ENCODE results near the gene PITX1. TPM values are rescaled to one million over a fixed set of nuclear protein-coding genes. Genes with fewer than 3 reads are reported as not detected.

PITX1 gene
- total RNA-seq, 2 experiments from 2014 or later, result 0.14 TPM; not detected in 1

DNA sequence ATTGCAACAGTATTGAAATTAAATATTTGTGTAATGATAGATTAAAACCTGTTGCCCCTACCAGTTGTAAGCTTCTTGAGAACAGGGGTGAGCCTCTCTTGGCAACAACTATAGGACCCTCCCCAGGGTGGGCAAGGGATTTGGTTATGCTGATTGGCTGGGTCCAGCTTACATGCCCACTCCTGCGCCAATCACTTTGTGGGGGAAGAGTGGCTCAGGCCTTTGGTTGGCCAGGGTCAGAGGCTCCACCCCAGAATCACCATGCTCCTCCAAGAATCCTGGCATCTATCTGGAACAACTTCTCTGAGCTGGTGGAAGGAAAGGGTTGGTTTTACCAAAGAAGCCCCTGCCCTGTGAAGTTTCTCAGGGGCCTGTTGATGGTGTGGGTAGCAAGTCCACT lies 8.6 kb upstream of the PITX1 start:
- H3K27me3 Mint-ChIP-seq, result peaks cover 69% of the 10 kb centered on the region
- no peak for ATAC-seq
- H3K4me3 Mint-ChIP-seq, result no peak overlapping the region
- H3K36me3 Mint-ChIP-seq, result no peaks in the 10 kb centered on the region
- DNase-seq, result no peak
- CTCF ChIA-PET, result no interaction called here
- H3K27ac Mint-ChIP-seq, result no peak overlapping the region
- peaks cover 2% of the 10 kb centered on the region for H3K4me1 Mint-ChIP-seq
- no peaks in the 10 kb centered on the region for H3K9me3 Mint-ChIP-seq (ENCODE audit: low read depth)

DNA sequence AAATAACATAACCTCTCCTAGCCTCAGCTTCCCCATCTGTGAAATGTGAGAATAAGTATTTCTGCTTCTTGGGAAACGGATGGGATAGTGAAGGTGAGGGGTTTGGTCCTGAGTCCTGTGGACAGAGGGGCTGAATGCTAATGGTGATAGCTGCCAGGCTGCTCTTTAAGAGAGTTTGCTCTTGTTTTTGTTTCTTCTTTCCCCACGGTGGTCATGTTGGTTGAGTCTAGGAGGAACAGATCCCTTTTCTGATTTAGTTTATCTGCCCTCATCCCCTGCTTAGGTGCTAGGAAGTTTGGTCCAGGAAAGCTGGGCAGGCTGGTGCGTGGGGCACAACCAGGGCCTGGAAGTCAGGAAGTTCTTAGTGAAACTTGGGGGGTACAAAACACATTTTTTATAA lies 7.7 kb upstream of the PITX1 start:
- DNase-seq, result no peak
- Mint-ChIP-seq H3K9me3 (ENCODE audit: low read depth) (no peaks in the 10 kb centered on the region), H3K4me1 (peaks cover 2% of the 10 kb centered on the region), H3K36me3 (no peaks in the 10 kb centered on the region), H3K27ac (no peak overlapping the region), H3K27me3 (peaks cover 72% of the 10 kb centered on the region), H3K4me3 (no peak overlapping the region)
- CTCF ChIA-PET, result no interaction called here
- ATAC-seq, result no peak

DNA sequence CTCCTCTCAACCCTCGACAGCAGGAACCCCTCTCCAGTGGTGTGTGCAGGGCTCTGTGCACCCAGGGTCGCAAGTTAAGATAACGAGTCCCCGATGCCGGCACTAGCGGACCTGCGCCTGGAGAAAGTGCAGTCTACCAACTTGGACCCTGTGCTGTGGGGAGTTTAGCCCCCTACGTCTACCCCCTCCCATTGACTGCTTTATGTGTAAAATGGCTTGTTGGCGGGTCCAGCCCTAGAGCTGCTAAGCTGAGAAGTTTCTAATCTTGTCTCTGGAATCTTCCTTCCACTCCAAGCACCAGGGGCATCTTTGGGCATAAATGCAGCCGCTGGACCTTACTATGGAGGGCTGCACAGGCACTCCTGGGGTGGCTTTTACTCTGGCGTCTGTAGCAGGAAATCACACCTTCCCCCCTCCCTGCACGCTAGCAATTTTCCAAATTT lies 7.1 kb upstream of the PITX1 start:
- peaks cover 2% of the 10 kb centered on the region for H3K4me1 Mint-ChIP-seq
- ATAC-seq (no peak), DNase-seq (no peak)
- no peaks in the 10 kb centered on the region for H3K36me3 Mint-ChIP-seq
- no peak overlapping the region for H3K4me3 Mint-ChIP-seq
- CTCF ChIA-PET, result no interaction called here
- H3K27ac Mint-ChIP-seq, result no peak overlapping the region
- no peaks in the 10 kb centered on the region for H3K9me3 Mint-ChIP-seq (ENCODE audit: low read depth)
- H3K27me3 Mint-ChIP-seq, result peaks cover 75% of the 10 kb centered on the region

DNA sequence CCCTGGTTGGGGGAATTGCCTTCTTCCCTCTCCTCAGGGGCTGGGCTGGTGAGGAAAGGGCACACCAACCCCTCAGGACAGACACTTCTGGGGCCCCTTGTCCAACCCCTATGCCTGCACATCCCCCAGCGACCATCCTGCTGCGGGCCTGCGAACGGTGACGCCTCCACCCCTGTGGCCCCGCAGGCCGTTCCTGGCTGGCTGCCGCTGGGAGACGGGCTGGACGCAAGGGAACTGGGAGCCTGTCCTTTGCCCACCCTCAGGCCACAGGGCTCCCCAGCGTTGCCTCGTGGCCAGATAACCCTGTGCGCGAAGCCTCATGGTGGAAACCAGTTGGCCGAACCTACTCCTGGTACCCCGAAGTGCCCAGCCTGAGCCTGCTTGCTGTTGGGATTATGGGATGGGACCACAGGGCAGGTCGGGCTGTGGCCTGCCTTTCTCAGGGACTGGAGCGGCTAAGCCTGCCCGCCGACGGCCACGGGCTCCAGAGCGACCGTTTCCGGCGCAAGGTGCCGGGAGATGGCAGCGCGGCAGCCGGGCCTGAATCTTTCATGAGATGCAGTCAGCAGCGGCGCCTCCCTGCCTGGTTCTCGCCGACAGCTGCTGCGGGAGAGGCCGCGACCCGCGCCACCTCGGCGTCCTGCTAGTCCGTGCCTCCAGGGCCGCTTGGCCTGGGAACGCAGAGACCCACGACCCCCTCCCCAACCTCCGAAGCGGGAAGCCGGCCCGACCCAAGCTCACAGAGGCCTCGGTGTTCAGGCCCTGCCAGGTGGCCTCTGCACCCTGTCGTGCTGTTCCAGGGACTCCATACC lies 6.5 kb upstream of the PITX1 start:
- Mint-ChIP-seq H3K9me3 (ENCODE audit: low read depth) (no peaks in the 10 kb centered on the region), H3K27ac (no peak overlapping the region), H3K36me3 (no peaks in the 10 kb centered on the region), H3K4me3 (no peak overlapping the region), H3K27me3 (peaks cover 80% of the 10 kb centered on the region), H3K4me1 (peaks cover 2% of the 10 kb centered on the region)
- DNase-seq (no peak), ATAC-seq (no peak)
- CTCF ChIA-PET, result no interaction called here

DNA sequence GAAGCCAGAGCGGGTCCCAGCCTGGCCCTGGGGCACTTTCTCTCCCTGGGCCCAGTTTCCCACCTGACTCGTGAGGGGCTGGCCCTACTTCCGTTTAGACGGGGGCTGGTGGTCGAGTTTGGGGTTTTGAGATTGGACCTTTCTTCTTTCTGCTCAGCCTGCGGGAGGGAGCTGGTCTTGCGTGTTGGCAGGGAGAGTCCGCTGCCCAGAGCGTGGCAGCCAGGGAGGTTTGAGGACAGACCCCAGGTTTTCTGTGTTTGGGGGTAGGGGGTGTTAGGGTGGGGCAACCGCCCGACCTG lies 6.0 kb upstream of the PITX1 start:
- CTCF ChIA-PET, result no interaction called here
- Mint-ChIP-seq H3K36me3 (no peaks in the 10 kb centered on the region), H3K4me1 (peaks cover 2% of the 10 kb centered on the region), H3K4me3 (no peak overlapping the region), H3K27ac (no peak overlapping the region), H3K27me3 (peaks cover 83% of the 10 kb centered on the region), H3K9me3 (ENCODE audit: low read depth) (no peaks in the 10 kb centered on the region)
- DNase-seq (no peak), ATAC-seq (no peak)

DNA sequence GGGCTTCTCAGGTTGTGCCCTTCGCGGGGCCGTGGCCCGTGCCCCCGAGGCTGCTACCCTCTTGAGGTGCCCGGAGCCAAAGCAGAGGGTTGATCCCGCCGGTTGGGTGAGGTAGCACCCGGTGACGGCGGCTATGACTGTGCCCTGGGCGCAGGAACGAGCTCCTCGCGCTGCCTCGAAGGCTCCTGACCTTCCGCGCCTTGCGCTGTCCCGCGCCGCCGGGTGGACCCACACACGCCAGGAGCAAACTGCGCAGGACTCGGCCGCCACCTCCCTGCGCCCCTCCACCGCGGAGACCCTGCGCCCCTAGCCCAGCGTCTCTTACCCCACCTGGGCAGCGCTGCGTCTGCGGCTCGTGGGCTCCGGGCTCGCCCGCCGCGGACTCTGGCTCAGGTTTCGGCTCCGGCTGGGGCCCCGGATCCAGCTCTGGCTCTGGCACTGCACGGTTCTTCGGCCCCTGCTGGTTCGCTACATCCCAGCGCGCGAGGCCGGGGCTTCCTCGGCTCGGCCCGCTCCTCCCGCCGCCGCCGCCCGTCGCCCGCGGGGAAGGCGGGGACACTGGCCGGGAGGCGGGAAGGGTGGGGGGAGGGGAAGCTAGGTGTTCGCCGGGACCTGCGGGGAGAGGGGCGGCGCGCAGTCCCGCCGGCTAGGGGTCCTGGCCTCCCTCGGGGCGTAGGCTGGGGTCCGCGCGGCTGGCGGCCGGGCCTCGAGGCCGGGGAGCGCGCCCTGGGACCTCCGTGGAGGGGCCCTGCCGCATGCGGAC lies 5.4 kb upstream of the PITX1 start:
- CTCF ChIA-PET, result no interaction called here
- Mint-ChIP-seq H3K9me3 (ENCODE audit: low read depth) (no peaks in the 10 kb centered on the region), H3K4me3 (no peak overlapping the region), H3K4me1 (peaks cover 5% of the 10 kb centered on the region), H3K27me3 (peaks cover 87% of the 10 kb centered on the region), H3K36me3 (no peaks in the 10 kb centered on the region), H3K27ac (no peak overlapping the region)
- DNase-seq, result no peak
- ATAC-seq, result peak; percentile 27

DNA sequence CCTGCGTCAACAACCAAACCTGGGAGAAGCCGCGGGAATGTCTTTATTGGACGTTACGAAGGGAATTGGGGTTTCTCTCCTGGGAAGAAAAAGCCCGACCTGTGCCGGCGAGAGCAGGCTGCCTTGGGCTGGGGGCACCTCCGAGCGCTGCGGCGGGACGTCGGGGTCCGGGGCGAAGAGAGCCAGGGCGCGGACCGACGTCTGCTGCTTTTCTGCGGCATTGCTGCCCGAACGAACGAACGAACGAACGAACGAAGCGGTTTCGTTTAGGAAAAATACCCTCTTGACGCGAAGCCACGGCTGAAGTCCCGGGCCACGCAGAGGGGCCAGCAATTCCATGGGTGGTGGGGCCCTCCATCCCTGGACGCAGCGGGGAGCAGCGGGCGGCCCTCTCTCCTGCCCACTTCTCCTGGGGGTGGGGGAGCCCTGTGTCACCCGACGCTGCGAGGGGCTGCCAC lies 4.8 kb upstream of the PITX1 start:
- Mint-ChIP-seq H3K27ac (no peak overlapping the region), H3K27me3 (peaks cover 84% of the 10 kb centered on the region), H3K36me3 (no peaks in the 10 kb centered on the region), H3K4me3 (no peak overlapping the region), H3K4me1 (peaks cover 7% of the 10 kb centered on the region), H3K9me3 (ENCODE audit: low read depth) (no peaks in the 10 kb centered on the region)
- DNase-seq, result no peak
- ATAC-seq, result no peak
- CTCF ChIA-PET, result no interaction called here

DNA sequence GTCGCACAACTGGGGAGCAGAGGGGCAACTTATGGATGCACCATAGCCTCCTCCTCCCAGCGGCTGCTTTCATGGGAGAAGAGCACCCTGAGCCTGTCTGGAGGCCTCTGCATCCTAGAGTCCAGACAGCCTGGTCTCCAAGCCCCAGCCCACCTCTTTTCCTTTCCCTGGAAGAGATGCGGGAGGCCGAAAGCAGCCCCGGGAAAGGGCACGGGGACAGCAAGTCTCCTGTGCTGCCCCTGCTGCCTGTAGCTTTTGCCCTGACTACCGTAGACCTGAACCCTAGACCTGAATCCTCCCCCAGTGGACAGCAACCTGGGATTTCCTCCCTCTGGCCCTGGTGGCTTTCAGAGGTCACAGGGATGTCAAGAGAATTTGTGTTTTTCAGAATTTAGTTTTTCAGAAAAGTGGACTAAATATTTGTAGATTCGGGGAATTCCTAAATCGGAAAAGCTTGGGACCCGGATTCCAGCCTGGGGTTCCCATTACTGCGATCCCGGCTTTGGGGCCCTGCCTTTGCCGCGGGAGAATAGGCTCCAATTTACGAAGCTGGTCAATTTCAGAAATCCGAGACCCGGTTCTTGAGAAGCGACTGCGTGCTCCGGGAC lies 4.3 kb upstream of the PITX1 start:
- Mint-ChIP-seq H3K27me3 (peaks cover 81% of the 10 kb centered on the region), H3K27ac (no peak overlapping the region), H3K9me3 (ENCODE audit: low read depth) (no peaks in the 10 kb centered on the region), H3K4me1 (peaks cover 8% of the 10 kb centered on the region), H3K4me3 (no peak overlapping the region), H3K36me3 (no peaks in the 10 kb centered on the region)
- CTCF ChIA-PET, result no interaction called here
- DNase-seq (no peak), ATAC-seq (no peak)

DNA sequence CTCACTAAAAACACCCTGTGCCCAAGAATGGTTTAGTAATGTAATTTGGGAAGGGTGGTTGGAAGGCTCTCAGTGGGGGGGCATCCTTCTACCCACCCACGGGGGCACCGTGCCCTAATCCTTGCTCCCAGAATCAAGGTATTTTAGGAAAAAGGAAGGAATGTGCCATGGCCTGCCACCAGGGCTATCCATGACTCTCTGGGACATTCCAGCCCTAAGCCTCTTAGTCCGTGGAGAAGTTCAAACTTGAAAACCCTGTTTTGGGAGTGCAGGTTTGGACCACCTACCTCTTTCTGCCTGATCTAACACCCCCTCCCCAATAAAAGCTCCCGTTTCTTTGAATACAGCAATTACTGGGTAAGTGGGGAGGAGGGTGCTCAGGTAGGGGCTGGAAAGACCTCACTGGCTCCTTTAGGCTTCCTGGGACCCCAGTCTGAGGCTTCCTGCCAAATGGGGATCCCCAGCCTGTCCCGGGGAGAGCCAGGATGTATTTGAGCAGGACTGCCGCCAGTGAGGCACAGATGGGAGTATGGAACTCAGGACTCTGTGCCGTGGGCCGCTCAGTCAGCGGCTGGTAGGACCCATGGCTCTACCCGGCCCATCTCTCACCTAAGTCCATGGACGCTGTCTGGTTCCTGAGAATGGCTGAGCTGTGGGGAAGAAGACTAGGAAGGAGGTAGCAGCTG lies 3.6 kb upstream of the PITX1 start:
- H3K36me3 Mint-ChIP-seq, result no peaks in the 10 kb centered on the region
- DNase-seq (no peak), ATAC-seq (no peak)
- no peaks in the 10 kb centered on the region for H3K9me3 Mint-ChIP-seq (ENCODE audit: low read depth)
- no peak overlapping the region for H3K4me3 Mint-ChIP-seq
- no peak overlapping the region for H3K27ac Mint-ChIP-seq
- peaks cover 78% of the 10 kb centered on the region for H3K27me3 Mint-ChIP-seq
- CTCF ChIA-PET, result no interaction called here
- peaks cover 11% of the 10 kb centered on the region for H3K4me1 Mint-ChIP-seq

DNA sequence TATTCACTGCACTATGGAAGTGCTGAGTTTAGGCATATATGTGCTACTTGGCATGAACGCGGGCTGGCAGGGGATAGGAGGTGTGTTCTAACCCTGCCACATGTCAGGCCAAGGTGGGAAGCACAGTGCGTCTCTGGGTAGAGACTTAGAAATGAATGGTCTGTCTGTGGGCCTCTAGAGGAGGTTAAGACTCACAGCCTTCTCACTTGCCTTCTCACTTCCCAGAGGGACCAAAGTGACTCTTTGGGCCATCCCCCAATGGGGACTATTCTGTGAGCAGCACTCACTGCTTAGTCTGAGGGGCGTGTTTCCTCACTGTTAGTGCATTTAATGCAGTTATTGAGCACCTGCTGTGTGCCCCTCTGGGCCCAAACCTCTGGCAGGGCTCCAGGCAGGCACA lies 2.4 kb upstream of the PITX1 start:
- ATAC-seq (no peak), DNase-seq (no peak)
- Mint-ChIP-seq H3K4me1 (peaks cover 18% of the 10 kb centered on the region), H3K27me3 (peaks cover 79% of the 10 kb centered on the region), H3K36me3 (no peaks in the 10 kb centered on the region), H3K27ac (no peak overlapping the region), H3K9me3 (ENCODE audit: low read depth) (no peaks in the 10 kb centered on the region), H3K4me3 (no peak overlapping the region)
- CTCF ChIA-PET, result no interaction called here

DNA sequence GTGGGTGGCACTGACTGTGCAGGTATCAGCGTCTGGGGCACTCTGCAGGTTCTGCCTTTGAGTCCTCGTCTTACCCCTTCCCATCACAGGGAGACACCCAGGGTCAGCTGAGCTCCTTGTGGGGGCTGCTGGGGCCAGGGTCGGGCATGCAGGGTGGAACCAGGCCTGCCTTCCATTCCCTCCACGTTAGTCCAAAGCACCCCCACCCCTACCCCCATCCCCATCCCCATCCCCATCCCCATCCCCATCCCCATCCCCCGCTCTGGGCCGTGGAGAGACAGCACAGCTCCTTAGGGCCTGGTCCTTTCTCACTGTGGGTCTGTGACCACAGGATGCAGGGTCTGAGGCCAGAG lies 1.6 kb upstream of the PITX1 start:
- Mint-ChIP-seq H3K4me3 (no peak overlapping the region), H3K9me3 (ENCODE audit: low read depth) (no peaks in the 10 kb centered on the region), H3K27me3 (peaks cover 79% of the 10 kb centered on the region), H3K4me1 (peaks cover 24% of the 10 kb centered on the region), H3K36me3 (no peaks in the 10 kb centered on the region), H3K27ac (no peak overlapping the region)
- ATAC-seq (no peak), DNase-seq (no peak)
- CTCF ChIA-PET, result no interaction called here

DNA sequence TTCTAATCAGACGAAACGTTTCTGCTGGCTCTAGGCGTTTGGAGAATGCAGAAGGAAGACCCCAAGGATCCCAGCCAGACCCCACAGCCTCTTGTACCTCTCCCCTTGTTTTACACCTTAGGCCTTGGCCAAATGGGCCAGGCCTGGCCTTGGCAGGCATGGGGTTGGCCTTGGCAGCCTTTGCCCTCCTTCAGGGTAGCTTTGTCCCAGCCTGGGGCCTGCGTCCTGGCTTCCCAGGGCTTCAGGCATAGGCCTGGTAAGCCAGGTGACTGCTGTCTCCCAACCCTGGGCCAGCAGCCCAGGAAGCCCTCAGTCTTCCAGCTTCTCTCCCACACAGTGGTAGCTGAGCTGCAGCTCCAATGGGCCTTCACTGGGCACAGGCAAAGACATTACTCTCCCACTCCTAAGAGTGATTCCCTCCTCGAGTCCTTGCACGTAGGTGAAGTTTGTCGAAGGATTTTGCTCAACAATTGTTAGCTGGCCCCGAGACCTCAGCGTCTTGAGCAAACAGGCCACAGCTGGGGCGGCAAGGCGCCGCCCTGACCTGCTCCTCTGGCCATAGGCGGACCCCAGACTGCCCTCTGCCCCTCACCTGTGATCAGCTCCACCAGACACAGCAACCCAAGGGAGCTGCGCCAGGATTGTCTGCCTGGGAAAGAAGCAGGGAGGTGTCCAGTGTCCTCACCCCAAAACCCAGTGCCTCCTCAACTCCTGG lies 1.1 kb upstream of the PITX1 start:
- CTCF ChIA-PET, result no interaction called here
- H3K27me3 Mint-ChIP-seq, result peaks cover 79% of the 10 kb centered on the region
- no peaks in the 10 kb centered on the region for H3K9me3 Mint-ChIP-seq (ENCODE audit: low read depth)
- peaks cover 27% of the 10 kb centered on the region for H3K4me1 Mint-ChIP-seq
- H3K27ac Mint-ChIP-seq, result no peak overlapping the region
- ATAC-seq, result no peak
- H3K4me3 Mint-ChIP-seq, result peak overlapping the region; percentile 26
- no peak for DNase-seq
- H3K36me3 Mint-ChIP-seq, result no peaks in the 10 kb centered on the region

DNA sequence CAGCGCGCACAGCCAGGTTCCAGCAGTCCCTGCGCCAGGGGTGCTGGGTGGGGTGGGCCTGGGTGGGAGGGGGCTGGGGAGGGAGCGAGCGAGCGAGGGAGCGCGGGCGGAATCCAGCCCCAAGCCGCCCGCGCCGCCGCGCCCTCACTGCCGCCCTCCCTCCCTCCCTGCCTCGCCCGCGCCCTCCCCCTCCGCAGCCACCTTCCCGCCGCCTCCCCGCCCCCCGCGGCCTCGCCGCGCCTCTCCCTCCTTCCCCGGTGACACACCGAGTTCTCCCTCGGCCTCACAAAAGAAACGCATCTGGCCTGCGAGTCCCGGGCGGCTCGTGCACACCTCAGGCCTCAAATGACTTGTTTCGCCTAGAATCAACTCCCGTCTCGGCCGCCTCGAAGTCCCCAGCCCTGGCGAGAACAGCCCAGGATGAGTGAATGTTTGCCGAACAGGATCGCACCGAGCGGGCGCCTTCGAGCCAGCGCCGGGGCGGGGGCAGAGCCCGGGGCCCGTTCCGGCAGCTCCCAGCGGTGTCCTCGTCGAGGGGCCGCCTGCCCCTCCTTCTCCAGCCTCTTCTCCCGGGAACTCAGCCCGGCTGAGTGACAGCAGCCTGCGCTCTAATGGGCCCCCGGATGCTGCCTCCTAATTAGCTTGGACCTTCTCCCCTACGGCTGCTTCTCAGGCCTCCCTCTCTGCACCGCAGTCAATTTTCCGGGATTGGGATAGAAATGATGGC lies 371 bp upstream of the PITX1 start:
- Mint-ChIP-seq H3K27ac (no peak overlapping the region), H3K9me3 (ENCODE audit: low read depth) (no peaks in the 10 kb centered on the region), H3K4me3 (peak overlapping the region; percentile 34), H3K27me3 (peaks cover 84% of the 10 kb centered on the region), H3K4me1 (peaks cover 31% of the 10 kb centered on the region), H3K36me3 (peaks cover 4% of the 10 kb centered on the region)
- CTCF ChIA-PET, result no interaction called here
- ATAC-seq (peak; percentile 31), DNase-seq (peak; percentile 47)
